Stimulated activated CD8-positive, alpha-beta memory T cell treated with anti-CD3 and anti-CD28 coated beads, Interleukin-7, amount 100 ng/mL, for 48 hours (primary cell): ENCODE measurements around the gene PI16.
A peak's percentile ranks its signal among the peaks of the same experiment; 100 is the strongest.

Source experiments
- DNase-seq, 2 donors: peaks; one replicate each; pipeline ENCODE4 v3.0.0-alpha.2; 2020; ENCODE audit warnings: low read depth in 1 of 2; ENCODE audit errors: extremely low read depth in 1 of 2

Gene PI16

DNA sequence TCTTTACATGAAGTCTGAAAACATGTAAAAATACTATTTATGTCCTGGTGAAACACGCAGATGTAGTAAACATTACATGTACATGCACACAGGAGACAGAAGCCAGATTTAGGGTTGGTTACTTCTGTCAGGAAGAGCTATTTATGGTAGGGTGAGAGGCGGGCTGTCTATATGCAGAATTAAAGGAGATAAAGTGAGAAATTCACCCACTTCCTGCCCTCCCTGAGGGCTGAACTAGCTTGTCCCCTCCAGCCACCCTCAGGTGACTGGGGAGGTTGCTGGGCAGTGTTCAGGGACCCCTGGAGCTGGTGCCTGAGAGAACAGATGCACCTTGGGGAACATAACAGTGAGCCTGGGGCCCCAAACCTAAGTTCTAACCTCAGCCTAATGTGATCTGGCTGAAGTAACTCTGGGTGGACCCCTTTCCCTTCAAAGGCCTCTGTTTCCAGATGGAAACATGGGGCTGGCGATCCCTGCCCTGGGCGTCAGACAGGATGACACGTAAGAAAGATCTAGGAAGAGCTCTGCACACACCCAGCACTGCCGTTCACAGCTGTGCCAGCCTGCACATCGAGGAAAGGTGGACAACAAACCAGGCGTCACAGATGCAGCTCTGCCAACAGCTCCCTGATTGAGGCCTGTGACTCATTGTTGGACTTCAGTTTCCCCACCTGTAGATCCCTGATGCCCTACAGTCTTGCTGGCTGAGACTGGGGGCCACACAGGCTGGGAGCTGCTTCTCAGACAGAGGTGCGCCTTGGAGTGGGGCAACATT lies 1.3 kb downstream of the PI16 start:
- no peak for DNase-seq

GRCh38 chr6:36956446-36956820 lies 1.9 kb downstream of the PI16 start:
- DNase-seq, result no peak

DNA sequence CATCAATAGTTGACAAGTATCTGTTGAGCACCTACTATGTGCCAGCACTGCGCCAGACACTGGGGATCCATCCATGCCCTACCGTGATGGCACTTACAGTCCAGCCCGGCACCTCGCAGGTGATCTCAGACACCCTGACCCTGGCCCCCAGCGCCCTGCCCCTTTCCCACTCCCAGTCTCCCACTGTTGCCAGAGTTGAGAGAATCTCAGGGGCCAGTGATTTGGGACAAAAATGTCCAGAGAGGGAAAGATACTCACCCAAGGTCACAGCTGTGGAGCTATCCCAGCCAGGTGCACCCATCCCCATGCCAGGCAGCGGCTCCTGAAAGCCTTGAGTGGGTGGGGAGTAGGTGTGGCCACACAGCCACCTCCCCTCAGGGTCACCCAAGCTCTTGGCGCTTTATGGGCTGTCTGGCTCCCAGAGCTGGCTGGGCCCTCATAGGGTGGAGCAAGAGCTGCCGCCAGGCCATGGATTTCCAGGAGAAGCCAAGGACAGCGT lies 3.3 kb downstream of the PI16 start:
- DNase-seq, result no peak

GRCh38 chr6:36958775-36959554 lies 4.4 kb downstream of the PI16 start:
- no peak for DNase-seq

GRCh38 chr6:36959555-36960250 lies 5.2 kb downstream of the PI16 start:
- DNase-seq, result no peak

DNA sequence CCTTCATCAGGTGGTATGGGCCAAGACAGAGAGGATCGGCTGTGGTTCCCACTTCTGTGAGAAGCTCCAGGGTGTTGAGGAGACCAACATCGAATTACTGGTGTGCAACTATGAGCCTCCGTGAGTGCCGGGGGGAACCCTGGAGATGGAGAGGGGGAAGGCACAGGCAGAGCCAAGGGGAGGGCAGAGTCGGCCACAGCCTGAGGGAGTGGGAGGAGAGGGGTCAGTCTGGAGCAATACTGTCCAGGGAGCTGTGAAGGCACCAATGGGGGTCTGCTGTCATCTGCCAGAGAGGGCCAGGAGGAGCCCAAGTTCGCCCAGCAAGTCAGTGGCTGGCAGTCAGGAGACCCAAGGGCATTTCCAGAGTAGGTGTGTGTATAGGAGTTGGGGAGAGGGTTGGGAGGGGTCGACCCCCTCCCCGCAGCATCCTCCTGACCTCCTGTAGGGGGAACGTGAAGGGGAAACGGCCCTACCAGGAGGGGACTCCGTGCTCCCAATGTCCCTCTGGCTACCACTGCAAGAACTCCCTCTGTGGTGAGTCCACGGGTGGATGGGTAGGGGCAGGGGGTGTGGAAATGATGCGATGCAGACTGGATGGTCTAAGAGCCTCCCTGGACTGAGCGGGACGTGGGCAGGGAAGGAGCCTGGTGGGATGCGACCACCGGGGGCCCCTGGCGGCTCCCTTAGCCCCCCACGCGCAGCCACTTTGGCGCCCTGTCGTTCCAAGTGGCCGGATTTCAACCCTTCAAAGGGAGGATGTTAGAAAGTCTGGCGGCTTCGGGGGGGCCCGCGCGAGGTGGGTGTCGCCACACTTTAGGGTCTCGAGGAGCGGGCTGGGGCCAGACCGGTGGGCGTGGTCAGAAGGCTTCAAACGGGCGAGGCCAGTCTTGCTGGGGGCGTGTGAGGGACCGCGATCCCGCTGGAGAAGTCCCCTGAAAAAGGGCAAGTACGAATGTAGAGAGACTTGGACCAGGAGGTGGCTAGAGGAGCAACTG lies 7.2 kb downstream of the PI16 start:
- no peak for DNase-seq

GRCh38 chr6:36962874-36963273 lies 8.3 kb downstream of the PI16 start:
- peak; percentile 37 to 57 for DNase-seq

GRCh38 chr6:36963451-36964290 lies 9.1 kb downstream of the PI16 start:
- DNase-seq, result no peak

DNA sequence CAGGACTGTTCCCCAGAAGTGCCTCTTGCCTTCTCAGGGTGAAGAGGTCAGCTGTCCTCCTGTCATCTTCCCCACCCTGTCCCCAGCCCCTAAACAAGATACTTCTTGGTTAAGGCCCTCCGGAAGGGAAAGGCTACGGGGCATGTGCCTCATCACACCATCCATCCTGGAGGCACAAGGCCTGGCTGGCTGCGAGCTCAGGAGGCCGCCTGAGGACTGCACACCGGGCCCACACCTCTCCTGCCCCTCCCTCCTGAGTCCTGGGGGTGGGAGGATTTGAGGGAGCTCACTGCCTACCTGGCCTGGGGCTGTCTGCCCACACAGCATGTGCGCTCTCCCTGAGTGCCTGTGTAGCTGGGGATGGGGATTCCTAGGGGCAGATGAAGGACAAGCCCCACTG lies 9.8 kb downstream of the PI16 start:
- no peak for DNase-seq

GRCh38 chr6:36964908-36965307 lies 10.4 kb downstream of the PI16 start:
- DNase-seq, result no peak

GRCh38 chr6:36967301-36967700 lies 12.8 kb downstream of the PI16 start:
- no peak for DNase-seq

DNA sequence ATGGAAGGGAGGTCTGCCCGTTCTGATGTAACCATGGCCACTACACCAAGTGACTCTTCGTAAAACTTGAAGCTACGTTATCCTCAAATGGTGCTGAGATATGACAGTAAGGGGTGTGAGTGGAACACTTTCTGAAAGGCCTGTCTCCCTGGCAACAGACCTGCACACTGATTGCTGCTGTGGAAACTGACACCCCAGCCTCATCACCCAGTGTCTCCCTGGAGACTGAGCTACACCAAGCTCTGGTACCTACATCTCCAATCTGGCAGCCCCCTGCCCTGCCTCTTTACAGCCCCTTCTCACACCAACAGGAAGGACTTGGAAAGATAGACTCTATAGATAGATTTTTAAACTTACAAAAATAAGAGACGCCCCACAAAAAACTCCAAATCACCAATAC lies 13.2 kb downstream of the PI16 start:
- no peak for DNase-seq

DNA sequence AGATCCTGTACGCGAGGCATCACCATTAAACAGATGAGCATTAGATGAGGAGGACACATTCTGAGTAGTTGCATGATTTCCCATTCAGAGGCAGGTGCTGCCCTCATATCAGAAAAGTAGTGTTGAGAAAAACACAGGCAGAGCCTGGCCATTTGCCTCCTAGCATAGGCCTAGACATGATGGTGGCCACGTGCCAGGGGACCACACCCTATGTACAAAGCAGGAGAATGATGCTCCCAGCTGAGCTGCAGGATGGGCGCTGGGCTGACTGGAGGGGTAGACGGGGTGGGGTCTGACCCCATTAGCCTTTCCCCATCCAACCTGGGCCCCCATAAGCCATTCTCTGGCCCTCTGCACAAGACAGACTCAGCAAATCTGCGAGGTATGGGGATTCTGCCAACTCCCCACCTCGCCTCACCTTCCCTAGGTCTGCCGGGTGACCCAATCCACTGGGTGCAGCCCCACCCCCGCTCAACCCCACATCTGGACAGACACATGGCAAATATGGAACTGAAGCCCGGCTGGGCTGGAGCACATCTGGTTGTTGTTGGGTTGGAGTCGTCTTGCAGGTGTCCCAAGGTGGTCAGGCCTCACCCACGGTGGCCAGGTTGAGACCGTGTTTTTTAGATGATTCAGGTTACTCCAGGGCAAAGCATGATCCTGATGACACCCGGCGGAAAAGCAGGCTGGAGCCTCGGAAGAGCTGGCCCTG lies 13.9 kb downstream of the PI16 start:
- DNase-seq, result no peak

GRCh38 chr6:36969240-36969691 lies 14.7 kb downstream of the PI16 start:
- DNase-seq, result no peak

DNA sequence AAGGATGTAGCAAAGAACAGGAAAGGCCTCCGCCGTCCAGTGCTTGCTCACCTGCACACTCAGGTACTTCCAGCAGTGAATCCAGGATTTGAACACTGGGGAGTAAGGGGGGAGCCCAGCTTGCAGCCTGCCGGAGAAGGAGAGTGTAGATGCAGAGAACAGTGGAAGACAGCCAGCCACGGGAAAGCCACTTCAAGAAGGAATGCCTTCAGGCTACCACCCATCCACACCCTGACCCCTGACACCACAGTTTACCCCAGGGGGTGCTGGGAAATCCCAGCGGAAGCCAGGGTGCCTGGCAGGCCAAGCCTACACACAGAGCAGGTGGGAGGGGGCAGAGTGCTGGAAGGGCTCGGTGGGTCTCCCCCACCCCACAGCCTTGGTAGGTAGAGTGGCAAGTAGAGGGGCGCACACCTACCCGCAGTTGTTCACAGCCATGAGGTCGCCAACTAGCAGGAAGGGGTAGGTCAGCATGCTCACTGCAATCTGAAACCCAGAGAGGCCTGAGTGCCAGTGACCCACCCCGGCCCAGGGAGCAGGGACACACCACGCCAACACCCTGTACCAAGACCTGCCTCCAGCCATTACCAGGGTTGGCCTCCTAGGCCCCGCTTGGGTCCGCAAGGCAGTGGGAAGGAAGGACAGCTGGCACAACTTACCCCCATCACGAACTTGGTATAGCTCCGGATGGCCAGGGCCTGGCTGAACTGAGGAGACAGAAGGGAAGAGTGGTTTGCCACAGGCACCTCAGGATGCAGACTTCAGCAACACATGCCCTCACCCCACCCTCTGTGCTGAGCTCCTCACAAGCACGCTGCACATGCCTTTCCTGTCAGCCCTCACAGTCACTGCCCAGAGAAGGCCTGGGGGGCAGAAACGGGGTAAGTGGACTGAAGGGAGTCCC lies 15.7 kb downstream of the PI16 start:
- DNase-seq, result no peak

DNA sequence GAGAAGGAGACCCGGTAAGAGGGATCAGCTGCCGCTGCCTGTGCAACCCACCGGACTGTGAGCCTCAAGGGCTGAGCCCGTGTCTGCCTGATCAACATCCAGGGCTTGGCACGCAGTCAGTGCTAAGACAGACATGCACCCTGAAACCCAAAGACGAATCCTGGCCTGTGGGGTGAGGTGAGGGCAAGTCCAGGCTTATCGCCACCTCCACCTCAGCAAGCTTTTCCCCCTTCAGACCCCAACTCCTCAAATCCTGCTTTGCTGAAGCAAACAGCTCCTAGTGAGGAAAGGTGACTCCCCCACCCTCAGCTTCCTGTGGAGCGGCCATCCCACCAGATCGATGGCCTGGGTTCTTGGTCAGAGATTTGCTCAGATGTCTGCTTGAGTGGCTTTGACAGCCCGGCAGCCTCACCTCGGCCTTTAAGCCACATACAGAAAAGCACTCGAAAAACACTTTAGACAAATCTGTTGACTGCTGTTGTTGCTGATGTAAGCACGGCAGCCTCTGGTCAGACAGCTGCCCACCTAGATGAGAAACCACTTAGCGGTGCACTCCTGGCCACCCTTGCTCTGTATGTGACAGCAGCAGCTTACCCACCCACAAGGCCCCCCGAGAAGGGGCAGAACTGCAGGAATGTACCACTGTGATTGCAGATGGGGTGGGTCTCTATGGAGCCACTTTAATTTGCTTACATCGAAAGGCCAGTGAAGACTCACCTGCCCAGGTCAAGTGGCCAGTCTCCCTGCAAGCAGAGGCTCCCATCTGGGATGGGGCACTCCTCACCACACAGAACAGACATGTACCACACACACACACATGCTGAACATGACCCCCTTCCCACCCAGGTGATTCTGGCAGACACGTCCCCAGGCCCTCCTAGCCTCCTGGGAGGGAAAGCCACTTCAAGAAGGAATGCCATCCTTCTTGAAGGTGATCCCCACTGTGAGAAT lies 16.6 kb downstream of the PI16 start:
- DNase-seq, result no peak
